Thyroid gland (tissue), 4 donors: ENCODE measurements around the gene HOXA2. TPM values are rescaled to one million over a fixed set of nuclear protein-coding genes. Genes with fewer than 3 reads are reported as not detected.

ENCODE experiments used
- DNase-seq, 2 donors: peaks; one replicate each; pipeline ENCODE4 v3.0.0-alpha.2; 2019
- H3K27ac ChIP-seq, 3 donors: fragments of 200-600 bp; sonication (generic); 1 replicate in 2 of 3; 2 replicates in 1 of 3; pipeline ENCODE4 v1.5.1; 2016 to 2019; ENCODE audit warnings: mild to moderate bottlenecking in 1 of 3, moderate library complexity in 1 of 3
- H3K27me3 ChIP-seq: fragments of 200-600 bp; sonication (generic); one replicate; pipeline ENCODE4 v1.5.1; 2019
- H3K36me3 ChIP-seq, 2 donors: fragments of 200-600 bp; sonication (generic); one replicate each; pipeline ENCODE4 v1.5.1; 2016 to 2019
- H3K4me1 ChIP-seq, 2 donors: fragments of 200-600 bp; sonication (generic); one replicate each; pipeline ENCODE4 v1.5.1; 2017 to 2019
- H3K4me3 ChIP-seq, 3 donors: fragments of 200-600 bp; sonication (generic); replicated peaks in 1 of 3; 1 replicate in 2 of 3; 2 replicates in 1 of 3; pipeline ENCODE4 v1.5.1; 2016; ENCODE audit warnings: mild to moderate bottlenecking in 1 of 3
- H3K9me3 ChIP-seq: fragments of 200-600 bp; sonication (generic); one replicate; pipeline ENCODE4 v1.5.1; 2017
- CTCF ChIP-seq, 6 experiments: fragments of 200-600 bp in 3 of 6; fragments of 450-650 bp in 3 of 6; sonication (generic) in 3 of 6; IDR thresholded peaks; one replicate each; pipeline ENCODE4 v1.5.1; 2016 to 2019; ENCODE audit warnings: antibody characterized with exemption in 6 of 6, mild to moderate bottlenecking in 2 of 6, inconsistent platforms in 1 of 6, moderate library complexity in 1 of 6
- POLR2A ChIP-seq, 2 donors: fragments of 450-650 bp; IDR thresholded peaks; one replicate each; pipeline ENCODE4 v1.6.1; 2017; ENCODE audit warnings: antibody characterized with exemption in 2 of 2, mild to moderate bottlenecking in 2 of 2, moderate library complexity in 1 of 2
- WGBS, 2 donors: methylation state at CpG; one replicate each; pipeline ENCODE4 v1.1.5; 2017; 5-methylcytosine and 5-hydroxymethylcytosine counted together
- intact Hi-C: fragments of 100-400 bp; cut with DNase I; formaldehyde crosslinking; loops from one replicate; pipeline ENCODE4 v1.15.1; 2023
- total RNA-seq, 4 donors: library from RNA; depleted of rRNA; stranded (reverse); fragments of >200 nt; gene quantifications; one replicate each; pipeline ENCODE4 v1.2.3, GENCODE V29; 2016

Gene HOXA2
- total RNA-seq, 4 donors from 2014 or later, result 0.73 to 2.7 (median 1.7) TPM

- no peak overlapping the region for H3K4me3 ChIP-seq
- 29% methylated on average over 8 of the region's 8 CpGs for WGBS, 2 donors
Measured at GRCh38 chr7:27099453-27100370, 2.8 kb downstream of the HOXA2 start.

GRCh38 chr7:27098578-27099451 is 3.7 kb downstream of the HOXA2 start:
- 17 to 19% methylated on average over 37 to 38 of the region's 38 CpGs for WGBS, 2 donors
- Histone ChIP-seq H3K9me3 (no peaks in the 10 kb centered on the region), H3K27ac (peak overlapping the region; percentile 38 to 74 (median 69)), H3K36me3 (no peaks in the 10 kb centered on the region), H3K4me1 (peaks cover 11 to 18% of the 10 kb centered on the region in 2 donors), H3K4me3 (peak overlapping the region in 1 of 3 donors; percentile 45), H3K27me3 (peaks cover 48% of the 10 kb centered on the region)
- no peak for TF ChIP-seq CTCF (IDR thresholded peaks at IDR 0.05)
- no peak for TF ChIP-seq POLR2A (IDR thresholded peaks at IDR 0.05)
- intact Hi-C loops, result no loop called here
- DNase-seq, result no peak

More at GRCh38 chr7:27099453-27100370, 2.8 kb downstream of the HOXA2 start:
- Histone ChIP-seq H3K9me3 (no peaks in the 10 kb centered on the region), H3K27ac (peak overlapping the region in 1 of 3 donors; percentile 69), H3K4me1 (peaks cover 11 to 18% of the 10 kb centered on the region in 2 donors), H3K36me3 (no peaks in the 10 kb centered on the region), H3K27me3 (peaks cover 51% of the 10 kb centered on the region)
- intact Hi-C loops, result no loop called here
- DNase-seq, result no peak
- TF ChIP-seq POLR2A (IDR thresholded peaks at IDR 0.05), result no peak
- no peak for TF ChIP-seq CTCF (IDR thresholded peaks at IDR 0.05)

GRCh38 chr7:27097686-27098577 is 4.6 kb downstream of the HOXA2 start:
- 7 to 15% methylated on average over 28 to 34 of the region's 35 CpGs for WGBS, 2 donors
- Histone ChIP-seq H3K4me3 (peak overlapping the region in 1 of 3 donors; percentile 45), H3K4me1 (peaks cover 11 to 18% of the 10 kb centered on the region in 2 donors), H3K9me3 (no peaks in the 10 kb centered on the region), H3K27me3 (peaks cover 39% of the 10 kb centered on the region), H3K27ac (peak overlapping the region; percentile 38 to 74 (median 69)), H3K36me3 (no peaks in the 10 kb centered on the region)
- DNase-seq, result no peak
- TF ChIP-seq CTCF (IDR thresholded peaks at IDR 0.05) (no peak), POLR2A (IDR thresholded peaks at IDR 0.05) (no peak)
- intact Hi-C loops, result no loop called here

- Histone ChIP-seq H3K27me3 (peaks cover 32% of the 10 kb centered on the region), H3K4me3 (peak overlapping the region in 2 of 3 donors; percentile 26 to 45), H3K9me3 (no peaks in the 10 kb centered on the region), H3K36me3 (no peaks in the 10 kb centered on the region), H3K27ac (peak overlapping the region; percentile 51 to 74 (median 69)), H3K4me1 (peaks cover 11 to 18% of the 10 kb centered on the region in 2 donors)
- WGBS, 2 donors, result 3 to 5% methylated on average over 37 to 38 of the region's 41 CpGs
- DNase-seq, result no peak
- no peak for TF ChIP-seq CTCF (IDR thresholded peaks at IDR 0.05)
- TF ChIP-seq POLR2A (IDR thresholded peaks at IDR 0.05), result no peak
- intact Hi-C loops, result no loop called here
Measured at GRCh38 chr7:27096768-27097514, 5.5 kb downstream of the HOXA2 start.
